Mesenchymal stem cell (in vitro differentiated cells and primary cell): Measurements from ENCODE around the gene ROBO2.

ENCODE experiments used
- DNase-seq: peaks from one replicate; pipeline ENCODE4 v3.0.0-alpha.2; 2013
- H2AFZ ChIP-seq: one replicate; pipeline ENCODE4 v1.6.1; 2013; ENCODE audit warnings: low read depth, mild to moderate bottlenecking, control low read depth, inconsistent platforms, low read length, moderate library complexity
- H2AK5ac ChIP-seq: 2 replicates; pipeline ENCODE4 v1.6.1; 2013; ENCODE audit warnings: low read length, moderate library complexity, mild to moderate bottlenecking, inconsistent platforms; ENCODE audit not compliant: severe bottlenecking
- H2BK120ac ChIP-seq: one replicate; pipeline ENCODE4 v1.6.1; 2013; ENCODE audit warnings: low read depth, mild to moderate bottlenecking, inconsistent platforms, low read length, moderate library complexity
- H2BK12ac ChIP-seq, 2 experiments: one replicate each; pipeline ENCODE4 v1.6.1; 2013; ENCODE audit warnings: inconsistent platforms in 2 of 2, low read length in 2 of 2, mild to moderate bottlenecking in 2 of 2, moderate library complexity in 2 of 2, control low read depth in 1 of 2
- H2BK15ac ChIP-seq: one replicate; pipeline ENCODE4 v1.6.1; 2013; ENCODE audit warnings: mild to moderate bottlenecking, low read depth, inconsistent platforms; ENCODE audit not compliant: poor library complexity, severe bottlenecking
- H2BK5ac ChIP-seq: 2 replicates; pipeline ENCODE4 v1.6.1; 2013; ENCODE audit warnings: low read depth, mild to moderate bottlenecking, low read length, control low read depth, inconsistent platforms; ENCODE audit not compliant: poor library complexity, severe bottlenecking
- H3K14ac ChIP-seq, 2 experiments: one replicate each; pipeline ENCODE4 v1.6.1; 2013; ENCODE audit warnings: inconsistent platforms in 2 of 2, low read length in 2 of 2, control low read depth in 1 of 2, mild to moderate bottlenecking in 1 of 2, moderate library complexity in 1 of 2
- H3K18ac ChIP-seq, 2 experiments: one replicate each; pipeline ENCODE4 v1.6.1; 2013; ENCODE audit warnings: inconsistent platforms in 2 of 2, low read length in 2 of 2, control low read depth in 1 of 2, low read depth in 1 of 2, mild to moderate bottlenecking in 1 of 2
- H3K23ac ChIP-seq, 2 experiments: one replicate each; pipeline ENCODE4 v1.6.1; 2013; ENCODE audit warnings: inconsistent platforms in 2 of 2, low read length in 2 of 2, mild to moderate bottlenecking in 2 of 2, moderate library complexity in 2 of 2, control low read depth in 1 of 2
- H3K27ac ChIP-seq: 2 replicates; pipeline ENCODE4 v1.5.1; 2013; ENCODE audit warnings: mild to moderate bottlenecking, moderate library complexity, low read length, control low read depth, inconsistent platforms; ENCODE audit not compliant: poor library complexity, severe bottlenecking
- H3K27me3 ChIP-seq, 2 experiments: 2 replicates each; pipeline versions ENCODE4 v1.6.1 to v1.7.0; 2013; ENCODE audit warnings: low read length in 2 of 2, mild to moderate bottlenecking in 2 of 2, moderate library complexity in 2 of 2, control low read depth in 1 of 2, inconsistent platforms in 1 of 2; ENCODE audit not compliant: control insufficient read depth in 1 of 2, insufficient read depth in 1 of 2
- H3K36me3 ChIP-seq, 2 experiments: 2 replicates each; pipeline versions ENCODE4 v1.6.1 to v1.7.0; 2013; ENCODE audit warnings: low read length in 2 of 2, control low read depth in 1 of 2, inconsistent platforms in 1 of 2, low read depth in 1 of 2, mild to moderate bottlenecking in 1 of 2; ENCODE audit not compliant: insufficient read depth in 2 of 2, control insufficient read depth in 1 of 2
- H3K4ac ChIP-seq, 2 experiments: one replicate each; pipeline ENCODE4 v1.6.1; 2013; ENCODE audit warnings: inconsistent platforms in 2 of 2, low read length in 2 of 2, mild to moderate bottlenecking in 2 of 2, moderate library complexity in 2 of 2, control low read depth in 1 of 2, low read depth in 1 of 2
- H3K4me1 ChIP-seq: 2 replicates; pipeline ENCODE4 v1.6.1; 2013; ENCODE audit warnings: low read depth, low read length, control low read depth; ENCODE audit not compliant: control insufficient read depth, insufficient read depth
- H3K4me2 ChIP-seq: 2 replicates; pipeline ENCODE4 v1.6.1; 2013; ENCODE audit warnings: low read length, mild to moderate bottlenecking, inconsistent platforms; ENCODE audit not compliant: poor library complexity, severe bottlenecking
- H3K4me3 ChIP-seq, 2 experiments: 2 replicates each; pipeline versions ENCODE4 v1.5.1 to v1.7.0; 2013; ENCODE audit warnings: low read length in 2 of 2, mild to moderate bottlenecking in 2 of 2, control low read depth in 1 of 2, low read depth in 1 of 2; ENCODE audit not compliant: insufficient read depth in 1 of 2
- H3K79me1 ChIP-seq: replicated peaks from 2 replicates; pipeline ENCODE4 v1.6.1; 2013; ENCODE audit warnings: mild to moderate bottlenecking, control low read depth, low read length, inconsistent platforms; ENCODE audit not compliant: poor library complexity, severe bottlenecking
- H3K9ac ChIP-seq: 2 replicates; pipeline ENCODE4 v1.7.0; 2013; ENCODE audit warnings: mild to moderate bottlenecking, low read length, moderate library complexity
- H3K9me3 ChIP-seq: 2 replicates; pipeline ENCODE4 v1.7.0; 2013; ENCODE audit warnings: mild to moderate bottlenecking, low read length; ENCODE audit not compliant: control insufficient read depth
- H4K8ac ChIP-seq: one replicate; pipeline ENCODE4 v1.6.1; 2013; ENCODE audit warnings: inconsistent platforms, mild to moderate bottlenecking, low read length, moderate library complexity
- H4K91ac ChIP-seq: one replicate; pipeline ENCODE4 v1.6.1; 2013; ENCODE audit warnings: mild to moderate bottlenecking, low read length, inconsistent platforms
- WGBS: methylation state at CpG from one replicate; pipeline ENCODE4 v1.1.7; 2013; ENCODE audit warnings: mixed read lengths; 5-methylcytosine and 5-hydroxymethylcytosine counted together

The ROBO2 gene

DNA sequence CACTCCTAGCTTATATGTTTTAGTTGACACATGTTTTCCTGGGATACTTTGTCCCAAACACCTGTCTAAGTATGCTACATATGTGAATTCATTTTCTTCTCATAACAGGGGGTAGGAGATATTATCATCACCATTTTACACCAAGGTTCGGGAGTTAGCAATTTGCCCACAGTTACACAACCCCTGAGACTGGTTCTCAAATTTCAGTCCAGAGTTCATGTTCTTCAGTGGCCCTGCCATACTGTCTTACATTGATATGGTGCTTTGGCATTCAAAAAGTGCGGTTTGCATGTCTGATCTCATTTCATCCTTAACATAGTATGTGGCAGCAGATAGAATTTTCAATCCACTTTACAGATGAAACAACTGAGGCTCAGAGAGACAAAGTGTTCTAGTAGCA is 38.4 kb downstream of the ROBO2 start:
- WGBS, result 100% methylated on average over 1 of the region's 2 CpGs
- Histone ChIP-seq H2BK12ac (no peak overlapping the region), H4K8ac (no peak overlapping the region), H3K4me3 (no peak overlapping the region), H2BK5ac (no peak overlapping the region), H2AK5ac (no peak overlapping the region), H3K14ac (no peak overlapping the region), H2BK15ac (no peak overlapping the region), H3K36me3 (no peaks in the 10 kb centered on the region), H3K23ac (no peak overlapping the region), H3K27ac (no peak overlapping the region), H3K4me1 (no peaks in the 10 kb centered on the region), H3K4me2 (no peak overlapping the region), H3K79me1 (no peaks in the 10 kb centered on the region), H3K9me3 (no peaks in the 10 kb centered on the region), H4K91ac (no peak overlapping the region), H3K4ac (no peak overlapping the region), H3K18ac (no peak overlapping the region), H2AFZ (no peak overlapping the region), H3K9ac (no peak overlapping the region), H3K27me3 (no peaks in the 10 kb centered on the region), H2BK120ac (no peak overlapping the region)
- no peak for DNase-seq

DNA sequence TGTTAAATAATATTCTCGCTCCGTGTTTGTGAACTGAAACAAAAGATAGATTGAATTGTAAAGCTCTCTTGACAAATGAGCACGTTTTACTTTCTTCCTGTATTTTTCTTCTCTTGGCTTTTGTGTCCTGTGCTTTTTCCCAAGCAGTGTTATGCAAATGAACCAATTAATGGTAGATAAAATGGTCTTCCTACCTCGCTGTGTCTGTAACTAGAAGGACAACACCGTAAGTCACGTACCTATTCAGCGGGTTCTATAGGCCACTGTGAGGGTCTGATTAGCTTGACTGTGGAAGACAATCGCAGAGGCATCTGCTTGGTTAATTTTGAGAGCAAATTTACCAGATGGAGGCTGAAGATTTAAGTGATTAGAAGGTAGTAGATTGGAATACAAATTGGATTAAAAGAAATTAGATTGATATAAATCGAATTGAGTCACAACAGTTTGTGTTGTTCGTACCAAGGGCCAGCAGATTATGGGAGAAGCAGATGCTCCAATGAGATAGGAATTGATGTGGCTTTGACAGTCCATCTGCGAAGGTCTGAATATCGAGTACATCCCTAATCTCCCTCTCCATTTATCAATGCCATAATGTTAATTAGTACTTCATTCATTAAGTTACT is 40.2 kb downstream of the ROBO2 start:
- H3K4me2 ChIP-seq, result no peak overlapping the region
- no peak overlapping the region for H3K4ac ChIP-seq
- H3K4me1 ChIP-seq, result no peaks in the 10 kb centered on the region
- no peaks in the 10 kb centered on the region for H3K27me3 ChIP-seq
- H3K18ac ChIP-seq, result no peak overlapping the region
- no peaks in the 10 kb centered on the region for H3K9me3 ChIP-seq
- no peak for DNase-seq
- no peak overlapping the region for H2BK12ac ChIP-seq
- H3K23ac ChIP-seq, result no peak overlapping the region
- H3K14ac ChIP-seq, result no peak overlapping the region
- H2AFZ ChIP-seq, result no peak overlapping the region
- H3K79me1 ChIP-seq, result no peaks in the 10 kb centered on the region
- H4K91ac ChIP-seq, result no peak overlapping the region
- no peak overlapping the region for H2BK5ac ChIP-seq
- H4K8ac ChIP-seq, result no peak overlapping the region
- H2AK5ac ChIP-seq, result no peak overlapping the region
- H2BK120ac ChIP-seq, result no peak overlapping the region
- H3K27ac ChIP-seq, result no peak overlapping the region
- H3K4me3 ChIP-seq, result no peak overlapping the region
- 76% methylated on average over 10 of the region's 12 CpGs for WGBS
- no peaks in the 10 kb centered on the region for H3K36me3 ChIP-seq
- H3K9ac ChIP-seq, result no peak overlapping the region
- no peak overlapping the region for H2BK15ac ChIP-seq

DNA sequence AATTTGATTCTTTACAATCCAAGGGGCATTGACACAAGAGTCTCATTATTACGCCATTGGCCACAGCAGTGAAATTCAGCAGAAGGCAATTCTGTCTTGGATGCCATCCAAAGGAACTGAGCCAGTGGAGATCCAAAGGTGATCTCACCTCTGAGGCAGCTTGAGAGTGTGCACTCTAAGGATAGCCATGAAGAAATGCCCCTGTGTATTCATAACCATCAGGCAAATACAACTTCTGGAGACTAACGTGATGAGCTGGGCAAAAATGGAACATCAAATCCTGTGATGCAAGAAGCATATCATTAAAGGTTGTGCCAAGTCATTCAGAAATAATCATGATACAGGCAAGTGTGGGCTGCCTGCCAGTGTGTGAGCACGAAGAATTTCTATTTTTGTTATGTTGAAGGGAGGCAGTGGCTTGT is 41.4 kb downstream of the ROBO2 start:
- Histone ChIP-seq H3K4me1 (no peaks in the 10 kb centered on the region), H3K9me3 (no peaks in the 10 kb centered on the region), H2BK12ac (no peak overlapping the region), H3K4ac (no peak overlapping the region), H3K18ac (no peak overlapping the region), H3K23ac (no peak overlapping the region), H2BK15ac (no peak overlapping the region), H2BK120ac (no peak overlapping the region), H3K36me3 (no peaks in the 10 kb centered on the region), H3K9ac (no peak overlapping the region), H3K79me1 (no peaks in the 10 kb centered on the region), H2AFZ (no peak overlapping the region), H4K91ac (no peak overlapping the region), H3K27ac (peak overlapping the region; percentile 35), H3K4me2 (no peak overlapping the region), H3K14ac (no peak overlapping the region), H2BK5ac (no peak overlapping the region), H4K8ac (no peak overlapping the region), H3K4me3 (no peak overlapping the region), H3K27me3 (no peaks in the 10 kb centered on the region), H2AK5ac (no peak overlapping the region)
- DNase-seq, result no peak
- 81% methylated on average over 3 of the region's 3 CpGs for WGBS

- Histone ChIP-seq H3K14ac (no peak overlapping the region), H3K36me3 (no peaks in the 10 kb centered on the region), H3K4me2 (no peak overlapping the region), H3K9ac (no peak overlapping the region), H2BK12ac (no peak overlapping the region), H3K9me3 (no peaks in the 10 kb centered on the region), H4K8ac (no peak overlapping the region), H3K79me1 (no peaks in the 10 kb centered on the region), H2BK120ac (no peak overlapping the region), H2BK15ac (no peak overlapping the region), H3K27ac (no peak overlapping the region), H2BK5ac (no peak overlapping the region), H3K4me1 (no peaks in the 10 kb centered on the region), H2AFZ (no peak overlapping the region), H3K27me3 (no peaks in the 10 kb centered on the region), H3K23ac (no peak overlapping the region), H3K18ac (no peak overlapping the region), H3K4me3 (no peak overlapping the region), H3K4ac (no peak overlapping the region), H2AK5ac (no peak overlapping the region), H4K91ac (no peak overlapping the region)
- 78% methylated on average over 2 of the region's 2 CpGs for WGBS
- no peak for DNase-seq
Observed at GRCh38 chr3:77084511-77084910, 44.6 kb downstream of the ROBO2 start.
